GM21360 (cell line): Measurements from ENCODE around the gene THAP9.
A peak's percentile ranks its signal among the peaks of the same experiment; 100 is the strongest.

Experiments
- ATAC-seq: cut with Tn5 transposase; IDR thresholded peaks from one replicate; pipeline ENCODE4 v1.9.1; 2021; ENCODE audit warnings: mild to moderate bottlenecking, moderate library complexity; ENCODE audit not compliant: unreplicated experiment

THAP9 gene

GRCh38 chr4:82954212-82954611 is 53.7 kb downstream of the THAP9 start:
- no peak for ATAC-seq

- ATAC-seq: no peak
Measured at GRCh38 chr4:82957045-82957444, 56.5 kb downstream of the THAP9 start.

GRCh38 chr4:82965763-82966162 is 65.2 kb downstream of the THAP9 start:
- ATAC-seq: no peak

- peak; percentile 49 for ATAC-seq
Measured at GRCh38 chr4:82968972-82969371, 68.4 kb downstream of the THAP9 start.

GRCh38 chr4:82969414-82969813 is 68.9 kb downstream of the THAP9 start:
- no peak for ATAC-seq
